NT2/D1 (cell line): ENCODE results near the gene RFX4.

Experiments
- SUZ12 ChIP-seq: IDR thresholded peaks from 2 replicates; pipeline ENCODE4 v1.6.1; 2011; ENCODE audit not compliant: insufficient read length, insufficient read depth; ENCODE audit errors: extremely low read depth
- YY1 ChIP-seq: IDR thresholded peaks from 2 replicates; pipeline ENCODE4 v1.6.1; 2011; ENCODE audit not compliant: insufficient read length, insufficient read depth
- ZNF274 ChIP-seq: IDR thresholded peaks from 2 replicates; pipeline ENCODE4 v1.6.1; 2011; ENCODE audit warnings: mild to moderate bottlenecking, low read depth, low read length

DNA sequence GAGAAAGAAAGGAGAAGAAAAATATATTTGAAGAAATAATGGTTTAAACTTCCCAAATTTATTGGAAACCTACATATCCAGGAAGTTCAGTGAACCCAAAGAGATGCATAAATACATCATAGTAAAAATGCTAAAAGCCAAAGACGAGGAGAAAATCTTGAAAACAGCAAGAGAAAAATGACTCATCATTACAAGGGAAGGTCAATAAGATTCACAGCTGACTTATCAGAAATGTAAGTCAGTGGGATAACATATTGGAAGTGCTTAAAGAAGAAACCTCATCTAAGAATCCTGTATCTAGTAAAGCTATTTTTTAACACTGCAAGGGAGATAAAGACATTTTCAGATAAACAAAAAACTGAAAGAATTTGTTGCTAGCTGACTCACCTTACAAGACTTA, 211.6 kb downstream of the RFX4 start:
- TF ChIP-seq YY1 (no peak), ZNF274 (no peak), SUZ12 (no peak)
